Ishikawa (cell line): ENCODE measurements around the gene APBB2.

Source experiments
- CEBPB ChIP-seq: IDR thresholded peaks from 2 replicates; pipeline ENCODE4 v1.6.1; 2012
- CREB1 ChIP-seq: IDR thresholded peaks from 2 replicates; pipeline ENCODE4 v1.6.1; 2012; ENCODE audit warnings: low read depth
- EGR1 ChIP-seq: IDR thresholded peaks from 2 replicates; pipeline ENCODE4 v1.6.1; 2012
- EP300 ChIP-seq: IDR thresholded peaks from 2 replicates; pipeline ENCODE4 v1.6.1; 2012; ENCODE audit warnings: borderline replicate concordance
- NFIC ChIP-seq: IDR thresholded peaks from 2 replicates; pipeline ENCODE4 v1.6.1; 2012
- RAD21 ChIP-seq: IDR thresholded peaks from 2 replicates; pipeline ENCODE4 v1.6.1; 2012; ENCODE audit warnings: low read depth
- TAF1 ChIP-seq: IDR thresholded peaks from 2 replicates; pipeline ENCODE4 v1.6.1; 2012; ENCODE audit warnings: low read depth, mild to moderate bottlenecking
- TCF12 ChIP-seq: IDR thresholded peaks from 2 replicates; pipeline ENCODE4 v1.6.1; 2012; ENCODE audit warnings: low read depth
- YY1 ChIP-seq: IDR thresholded peaks from 2 replicates; pipeline ENCODE4 v1.6.1; 2012; ENCODE audit warnings: low read depth
- TF ChIP-seq, protein P1 (sequence below): IDR thresholded peaks from 2 replicates; pipeline ENCODE4 v1.6.1; 2012
- TF ChIP-seq, protein P2 (sequence below): IDR thresholded peaks from 2 replicates; pipeline ENCODE4 v1.6.1; 2012; ENCODE audit warnings: low read depth, mild to moderate bottlenecking

DNA sequence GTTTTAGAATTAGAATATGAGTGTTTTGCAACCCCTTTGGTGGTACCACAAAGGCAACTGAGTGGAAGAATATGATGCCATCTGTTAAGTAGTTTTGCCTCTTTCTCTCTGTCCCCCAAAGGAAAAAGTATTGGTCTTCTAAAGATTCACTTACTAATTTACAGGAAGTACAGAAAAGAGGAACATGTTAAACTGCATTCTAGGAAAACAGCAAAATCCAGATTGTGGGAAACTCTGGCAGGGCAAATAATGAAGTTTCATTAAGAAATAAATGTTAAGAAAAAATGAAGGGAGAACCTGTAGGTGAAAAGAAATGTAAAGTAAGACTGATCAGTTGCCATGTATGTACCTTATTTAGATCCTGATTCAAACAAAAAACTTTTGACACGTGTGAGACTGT is 425.3 kb downstream of the APBB2 start:
- TF ChIP-seq EGR1 (no peak), RAD21 (no peak), CEBPB (no peak), CREB1 (no peak), NFIC (no peak), YY1 (no peak), TCF12 (no peak), TAF1 (no peak), EP300 (no peak)
- TF ChIP-seq, protein P1, sequence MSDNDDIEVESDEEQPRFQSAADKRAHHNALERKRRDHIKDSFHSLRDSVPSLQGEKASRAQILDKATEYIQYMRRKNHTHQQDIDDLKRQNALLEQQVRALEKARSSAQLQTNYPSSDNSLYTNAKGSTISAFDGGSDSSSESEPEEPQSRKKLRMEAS = no peak
- TF ChIP-seq, protein P2, sequence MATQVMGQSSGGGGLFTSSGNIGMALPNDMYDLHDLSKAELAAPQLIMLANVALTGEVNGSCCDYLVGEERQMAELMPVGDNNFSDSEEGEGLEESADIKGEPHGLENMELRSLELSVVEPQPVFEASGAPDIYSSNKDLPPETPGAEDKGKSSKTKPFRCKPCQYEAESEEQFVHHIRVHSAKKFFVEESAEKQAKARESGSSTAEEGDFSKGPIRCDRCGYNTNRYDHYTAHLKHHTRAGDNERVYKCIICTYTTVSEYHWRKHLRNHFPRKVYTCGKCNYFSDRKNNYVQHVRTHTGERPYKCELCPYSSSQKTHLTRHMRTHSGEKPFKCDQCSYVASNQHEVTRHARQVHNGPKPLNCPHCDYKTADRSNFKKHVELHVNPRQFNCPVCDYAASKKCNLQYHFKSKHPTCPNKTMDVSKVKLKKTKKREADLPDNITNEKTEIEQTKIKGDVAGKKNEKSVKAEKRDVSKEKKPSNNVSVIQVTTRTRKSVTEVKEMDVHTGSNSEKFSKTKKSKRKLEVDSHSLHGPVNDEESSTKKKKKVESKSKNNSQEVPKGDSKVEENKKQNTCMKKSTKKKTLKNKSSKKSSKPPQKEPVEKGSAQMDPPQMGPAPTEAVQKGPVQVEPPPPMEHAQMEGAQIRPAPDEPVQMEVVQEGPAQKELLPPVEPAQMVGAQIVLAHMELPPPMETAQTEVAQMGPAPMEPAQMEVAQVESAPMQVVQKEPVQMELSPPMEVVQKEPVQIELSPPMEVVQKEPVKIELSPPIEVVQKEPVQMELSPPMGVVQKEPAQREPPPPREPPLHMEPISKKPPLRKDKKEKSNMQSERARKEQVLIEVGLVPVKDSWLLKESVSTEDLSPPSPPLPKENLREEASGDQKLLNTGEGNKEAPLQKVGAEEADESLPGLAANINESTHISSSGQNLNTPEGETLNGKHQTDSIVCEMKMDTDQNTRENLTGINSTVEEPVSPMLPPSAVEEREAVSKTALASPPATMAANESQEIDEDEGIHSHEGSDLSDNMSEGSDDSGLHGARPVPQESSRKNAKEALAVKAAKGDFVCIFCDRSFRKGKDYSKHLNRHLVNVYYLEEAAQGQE = no peak
